Kasumi-1 (cell line): ENCODE results near the gene CNKSR2.

Experiments
- DNase-seq, 2 experiments: peaks; one replicate each; lab custom pipeline; 2025; lab: John Stamatoyannopoulos, UW

The CNKSR2 gene

GRCh38 chrX:21675931-21676330, 301.7 kb downstream of the CNKSR2 start:
- no peak for DNase-seq

DNA sequence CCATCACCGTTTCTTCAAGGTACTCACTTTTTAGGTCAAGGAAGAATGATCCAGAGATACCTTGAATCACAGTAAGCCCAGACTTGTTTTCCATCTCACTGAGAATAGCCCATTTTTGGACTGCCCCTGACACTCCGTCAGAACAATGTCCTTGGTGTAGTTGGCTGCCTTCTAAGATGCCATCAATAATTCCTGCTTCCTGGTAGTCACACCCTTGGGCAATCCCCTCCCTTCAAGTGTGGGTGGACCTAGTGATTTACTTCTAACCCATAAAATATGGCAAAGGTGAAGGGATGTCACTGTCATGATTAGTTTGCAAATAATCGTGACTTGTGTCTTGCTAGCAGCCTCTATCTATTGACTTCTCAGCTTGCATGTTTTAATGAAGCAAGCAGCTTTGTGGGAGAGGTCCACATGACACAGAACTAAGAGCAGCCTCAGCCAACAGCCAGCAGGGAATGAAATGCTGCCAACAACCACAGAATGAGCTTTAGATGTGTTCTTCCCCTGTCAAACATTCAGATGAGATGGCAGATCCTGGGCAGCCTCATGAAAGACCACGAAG, 303.9 kb downstream of the CNKSR2 start:
- no peak for DNase-seq

DNA sequence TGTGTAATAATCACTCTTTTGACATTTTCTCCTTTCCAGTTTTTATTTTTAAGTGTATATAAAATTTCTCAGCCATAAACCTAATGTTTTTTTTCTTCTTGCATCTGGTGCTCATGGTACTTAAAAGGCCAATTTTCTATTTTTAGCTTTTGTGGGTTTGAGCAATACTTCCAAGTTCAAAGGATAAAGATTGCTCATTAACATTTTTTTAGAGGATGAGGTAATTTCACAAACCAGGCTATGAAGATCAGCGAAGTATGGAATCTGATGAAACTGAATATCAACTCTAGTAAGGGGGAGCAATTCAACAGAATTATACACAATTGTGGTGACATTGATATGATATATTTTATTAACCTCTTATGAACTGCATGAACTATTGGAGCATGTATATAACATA, 309.7 kb downstream of the CNKSR2 start:
- DNase-seq: no peak

DNA sequence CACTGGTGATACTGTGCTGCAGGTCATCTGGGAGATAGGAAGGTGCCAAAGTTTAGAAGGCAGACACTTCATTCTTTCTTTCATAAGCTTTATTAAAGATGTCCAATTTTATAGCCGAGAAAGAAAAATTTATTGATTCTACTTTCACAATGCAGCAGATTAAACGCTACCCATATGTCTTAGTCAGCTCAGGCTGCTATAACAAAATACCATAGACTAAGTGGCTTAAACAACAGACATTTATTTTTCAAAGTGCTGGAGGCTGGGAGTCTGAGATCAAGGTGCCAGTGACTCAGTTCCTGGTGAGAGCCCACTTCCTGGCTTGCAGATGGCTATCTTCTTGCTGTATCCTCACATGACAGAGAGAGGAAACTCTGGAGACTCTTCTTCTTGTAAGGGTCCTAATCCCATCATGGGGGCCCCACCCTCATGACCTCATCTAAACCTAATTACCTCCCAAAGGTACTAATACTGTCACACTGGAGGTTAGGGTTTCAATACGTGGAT, 317.3 kb downstream of the CNKSR2 start:
- peak in 1 of 2 experiments; percentile 4 for DNase-seq

DNA sequence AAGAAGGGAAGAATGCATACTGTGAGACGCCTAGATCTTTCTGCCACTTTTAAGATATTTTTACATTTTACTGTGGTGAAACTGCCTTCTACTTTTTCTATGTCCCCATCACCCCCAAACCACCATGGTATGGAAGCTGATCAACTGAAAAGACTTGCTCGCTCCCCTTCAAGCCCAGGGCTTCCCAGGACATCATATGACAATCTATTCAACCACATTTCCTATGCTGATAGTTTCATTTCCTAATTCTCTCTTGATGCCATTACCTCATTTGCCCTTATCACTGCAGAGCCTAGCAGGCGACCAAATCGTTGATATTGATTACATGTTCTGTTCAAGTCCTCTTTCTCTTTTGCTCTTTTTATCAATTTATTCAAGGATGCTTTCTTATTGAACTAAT, 324.1 kb downstream of the CNKSR2 start:
- DNase-seq: no peak

DNA sequence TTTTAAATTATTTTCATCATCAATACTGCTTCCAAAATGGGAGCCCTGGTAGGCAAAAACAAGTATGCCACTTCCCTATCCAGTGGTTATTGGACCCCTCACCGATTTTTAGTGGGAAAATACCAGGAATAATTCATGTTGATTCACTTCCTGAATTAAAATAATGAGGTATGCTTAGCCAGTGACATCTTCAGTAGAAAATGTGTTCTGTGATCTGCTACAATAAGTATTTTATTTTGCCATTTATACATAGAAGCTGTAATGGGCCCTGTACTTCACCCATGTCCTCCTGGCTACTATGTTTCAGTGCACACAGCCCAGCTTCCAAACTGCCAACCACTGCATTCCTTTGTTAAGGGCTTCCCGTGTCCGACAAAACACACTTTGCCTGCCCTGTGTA, 324.9 kb downstream of the CNKSR2 start:
- DNase-seq: no peak

DNA sequence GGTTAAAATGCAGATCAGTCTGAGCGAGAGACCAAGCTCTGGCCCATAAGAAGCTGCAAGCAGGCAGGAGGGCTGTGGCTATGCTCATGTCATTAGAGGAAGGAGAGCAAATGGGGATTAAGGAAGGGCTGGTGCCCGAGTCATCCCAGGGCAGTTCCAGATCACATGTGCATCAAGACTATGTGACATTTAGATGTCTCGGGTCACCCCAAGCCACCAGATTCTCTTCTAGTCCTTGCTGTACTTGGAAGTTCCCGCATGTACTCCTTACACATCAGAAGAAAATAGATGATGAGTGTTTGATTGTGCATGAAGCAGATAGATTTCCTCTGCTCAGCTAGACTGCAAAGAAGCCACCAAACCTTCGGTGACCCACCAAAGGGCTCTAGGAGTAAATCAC, 326.1 kb downstream of the CNKSR2 start:
- DNase-seq: no peak

DNA sequence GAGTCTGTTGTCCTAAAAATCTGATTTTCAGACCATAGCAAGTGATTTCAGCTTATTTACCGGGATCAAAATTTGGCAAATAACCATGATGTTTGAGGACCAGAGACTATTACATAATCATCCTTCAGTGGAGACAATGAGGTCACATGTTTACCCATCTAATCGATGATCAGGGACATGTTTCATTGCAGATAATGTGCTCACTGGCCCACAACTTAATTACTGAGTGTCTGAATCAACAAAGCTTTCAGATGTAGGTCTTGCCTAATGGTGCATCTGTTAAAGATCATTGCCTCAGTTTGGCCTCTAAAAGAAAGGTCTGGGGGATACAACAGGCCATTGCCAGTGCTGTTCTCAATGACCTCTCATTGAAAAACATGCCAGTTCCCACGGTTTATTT, 326.7 kb downstream of the CNKSR2 start:
- no peak for DNase-seq

- no peak for DNase-seq
These were observed 328.5 kb downstream of the CNKSR2 start for GRCh38 chrX:21702725-21703124.
